GM12864 (cell line): ENCODE data around the gene JUND.

Experiments
- DNase-seq: peaks from one replicate; pipeline ENCODE4 v3.0.0-alpha.2; 2011; ENCODE audit warnings: low read depth
- H3K4me3 ChIP-seq: 2 replicates; pipeline ENCODE4 v1.5.1; 2011; ENCODE audit warnings: mild to moderate bottlenecking, low read depth, low read length, control low read depth
- CTCF ChIP-seq: IDR thresholded peaks from 2 replicates; pipeline ENCODE4 v1.5.1; 2011; ENCODE audit warnings: low read depth, mild to moderate bottlenecking, moderate library complexity, low read length, control low read depth, inconsistent platforms; ENCODE audit errors: missing control alignments

Gene JUND

GRCh38 chr19:18312092-18312534 lies 30.7 kb upstream of the JUND start:
- no peak overlapping the region for H3K4me3 ChIP-seq
- DNase-seq, result no peak
- TF ChIP-seq CTCF, result no peak

- DNase-seq, result no peak
- no peak overlapping the region for H3K4me3 ChIP-seq
- no peak for TF ChIP-seq CTCF
Measured at GRCh38 chr19:18311502-18312091, 30.2 kb upstream of the JUND start.

GRCh38 chr19:18310966-18311365 lies 29.5 kb upstream of the JUND start:
- no peak for DNase-seq
- H3K4me3 ChIP-seq, result no peak overlapping the region
- TF ChIP-seq CTCF, result no peak

- no peak for TF ChIP-seq CTCF
- H3K4me3 ChIP-seq, result no peak overlapping the region
- DNase-seq, result no peak
Measured at GRCh38 chr19:18310118-18310909, 28.9 kb upstream of the JUND start.

- H3K4me3 ChIP-seq, result no peak overlapping the region
- no peak for TF ChIP-seq CTCF
- DNase-seq, result no peak
Measured at GRCh38 chr19:18309525-18310064, 28.2 kb upstream of the JUND start.

- no peak overlapping the region for H3K4me3 ChIP-seq
- TF ChIP-seq CTCF, result no peak
- no peak for DNase-seq
Measured at GRCh38 chr19:18308948-18309325, 27.5 kb upstream of the JUND start.
